Measurements from ENCODE around the gene DUSP22.

- no peak for TF ChIP-seq CTCF (IDR thresholded peaks at IDR 0.05; ENCODE audit: low read depth, low read length)
- TF ChIP-seq EZH2phosphoT487 (IDR thresholded peaks at IDR 0.05; ENCODE audit: low read depth): no peak
Measured at GRCh38 chr6:326896-327537, 34.7 kb downstream of the DUSP22 start.
